GM19351 (cell line): ENCODE measurements around the gene MDM4.
"Not testable (repeated sequence)": the region's sequence is repeated elsewhere in the genome, so short reads cannot be mapped to it uniquely, and the experiment has no call there.

Experiments used
- ATAC-seq: cut with Tn5 transposase; IDR thresholded peaks from one replicate; pipeline ENCODE4 v1.9.1; 2021; ENCODE audit warnings: mild to moderate bottlenecking, moderate library complexity; ENCODE audit not compliant: unreplicated experiment

Gene MDM4

GRCh38 chr1:204560002-204560401 is 43.8 kb downstream of the MDM4 start:
- not testable (repeated sequence) for ATAC-seq

- no peak for ATAC-seq
Observed at GRCh38 chr1:204560590-204561150, 44.5 kb downstream of the MDM4 start.

GRCh38 chr1:204562075-204562990 is 46.1 kb downstream of the MDM4 start:
- no peak for ATAC-seq

GRCh38 chr1:204563307-204563706 is 47.1 kb downstream of the MDM4 start:
- no peak for ATAC-seq

- no peak for ATAC-seq
Observed at GRCh38 chr1:204563780-204564179, 47.6 kb downstream of the MDM4 start.

GRCh38 chr1:204564835-204565234 is 48.6 kb downstream of the MDM4 start:
- ATAC-seq, result peak; percentile 90

- ATAC-seq, result peak; percentile 55
Observed at GRCh38 chr1:204565617-204566582, 49.7 kb downstream of the MDM4 start.

- ATAC-seq, result no peak
Observed at GRCh38 chr1:204566583-204566955, 50.4 kb downstream of the MDM4 start.

- ATAC-seq, result no peak
Observed at GRCh38 chr1:204567071-204567470, 50.9 kb downstream of the MDM4 start.

- ATAC-seq, result no peak
Observed at GRCh38 chr1:204568576-204569315, 52.5 kb downstream of the MDM4 start.

GRCh38 chr1:204569478-204569877 is 53.3 kb downstream of the MDM4 start:
- no peak for ATAC-seq

- ATAC-seq, result not testable (repeated sequence)
Observed at GRCh38 chr1:204570021-204570420, 53.8 kb downstream of the MDM4 start.

- no peak for ATAC-seq
Observed at GRCh38 chr1:204571128-204571527, 54.9 kb downstream of the MDM4 start.

GRCh38 chr1:204571631-204572030 is 55.4 kb downstream of the MDM4 start:
- no peak for ATAC-seq

- ATAC-seq, result no peak
Observed at GRCh38 chr1:204572923-204573922, 57.0 kb downstream of the MDM4 start.

GRCh38 chr1:204574016-204574864 is 58.0 kb downstream of the MDM4 start:
- no peak for ATAC-seq

- ATAC-seq, result no peak
Observed at GRCh38 chr1:204574865-204575163, 58.6 kb downstream of the MDM4 start.
